ENCODE measurements around the gene HMGCL.

DNA sequence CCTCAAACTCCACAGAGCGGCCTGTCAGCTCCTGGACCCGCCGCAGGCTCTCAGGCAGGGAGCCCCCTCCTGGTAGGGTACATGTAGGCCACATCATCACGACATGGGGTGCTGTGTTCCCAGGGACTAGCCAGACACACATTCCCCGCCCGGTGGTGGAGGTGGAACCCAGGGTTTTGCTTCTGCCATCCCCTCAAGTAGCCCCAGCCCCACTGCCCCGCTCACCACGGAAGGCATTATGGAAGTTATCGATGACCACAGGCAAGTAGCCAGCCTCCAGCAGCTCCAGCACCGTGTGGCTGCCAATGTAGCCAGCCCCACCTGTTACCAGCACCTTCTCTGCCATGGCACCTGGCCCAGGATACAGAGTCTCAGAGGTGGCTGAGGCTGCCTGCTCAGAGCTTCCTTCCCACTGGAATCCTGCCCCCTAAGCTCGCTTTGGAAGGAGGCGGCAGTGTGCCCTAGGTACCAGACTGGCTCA lies 26.5 kb downstream of the HMGCL start:
- TF ChIP-seq ARNTL (CRISPR knock-in tag; IDR thresholded peaks at IDR 0.05; ENCODE audit: borderline replicate concordance, low read depth): no peak
- TF ChIP-seq ZC3H10 (CRISPR knock-in tag; IDR thresholded peaks at IDR 0.05): no peak
- TF ChIP-seq ZFP3 (CRISPR knock-in tag; IDR thresholded peaks at IDR 0.05): no peak
- no peak for TF ChIP-seq OSR1 (CRISPR knock-in tag; IDR thresholded peaks at IDR 0.05)
- no peak for TF ChIP-seq BACH2 (CRISPR knock-in tag; IDR thresholded peaks at IDR 0.05; ENCODE audit: borderline replicate concordance)
- TF ChIP-seq ISL1 (CRISPR knock-in tag; IDR thresholded peaks at IDR 0.05): no peak
- TF ChIP-seq ZNF70 (CRISPR knock-in tag; IDR thresholded peaks at IDR 0.05): no peak
- no peak for TF ChIP-seq GLIS3 (CRISPR knock-in tag; IDR thresholded peaks at IDR 0.05)
- no peak for TF ChIP-seq TOX (CRISPR knock-in tag; IDR thresholded peaks at IDR 0.05; ENCODE audit: borderline replicate concordance)
- no peak for TF ChIP-seq CSDC2 (CRISPR knock-in tag; IDR thresholded peaks at IDR 0.05)
